RPMI7951 (cell line): ENCODE results near the gene C1QTNF9. TPM values are rescaled to one million over a fixed set of nuclear protein-coding genes. Genes with fewer than 3 reads are reported as not detected.
"Not testable (repeated sequence)": the region's sequence is repeated elsewhere in the genome, so short reads cannot be mapped to it uniquely, and the experiment has no call there.

Experiments used
- DNase-seq: peaks from one replicate; pipeline ENCODE4 v3.0.0-alpha.2; 2012; ENCODE audit warnings: low read depth
- total RNA-seq: library from RNA; depleted of rRNA; stranded (reverse); fragments of >200 nt; shearing (Covaris generic); gene quantifications from 2 replicates; pipeline ENCODE4 v1.2.3, GENCODE V29; 2014; rRNA removed

Gene C1QTNF9
- total RNA-seq, 1 experiment from 2014 or later = not detected

GRCh38 chr13:24362435-24362952, 53.1 kb downstream of the C1QTNF9 start:
- DNase-seq = no peak

GRCh38 chr13:24365191-24365590, 55.8 kb downstream of the C1QTNF9 start:
- no peak for DNase-seq

GRCh38 chr13:24366315-24366714, 56.9 kb downstream of the C1QTNF9 start:
- DNase-seq = not testable (repeated sequence)

- not testable (repeated sequence) for DNase-seq
These were observed 61.9 kb downstream of the C1QTNF9 start for GRCh38 chr13:24371273-24371672.

Other genes with a start within 250 kb of the C1QTNF9 start
- 4.5 and 4.6 TPM in 2 replicates for gene SPATA13, start 148.9 kb upstream of the C1QTNF9 start, total RNA-seq
- 49.7 and 57.7 TPM in 2 replicates for gene PARP4, start 203.2 kb downstream of the C1QTNF9 start, total RNA-seq